IPS-20b (cell line): Measurements from ENCODE around the gene TAF11L4.
"Not testable (repeated sequence)": the region's sequence is repeated elsewhere in the genome, so short reads cannot be mapped to it uniquely, and the experiment has no call there.

ENCODE experiments used
- H3K27ac ChIP-seq: one replicate; pipeline ENCODE4 v1.5.1; 2013; ENCODE audit warnings: low read length
- H3K27me3 ChIP-seq: 2 replicates; pipeline ENCODE4 v1.6.1; 2013; ENCODE audit warnings: mild to moderate bottlenecking, low read length, inconsistent platforms; ENCODE audit not compliant: insufficient read depth
- H3K36me3 ChIP-seq: 2 replicates; pipeline ENCODE4 v1.6.1; 2013; ENCODE audit warnings: low read depth, mild to moderate bottlenecking, inconsistent platforms, low read length, moderate library complexity; ENCODE audit not compliant: insufficient read depth
- H3K4me1 ChIP-seq: 2 replicates; pipeline ENCODE4 v1.6.1; 2013; ENCODE audit warnings: mild to moderate bottlenecking, control low read depth, inconsistent platforms, low read length, moderate library complexity; ENCODE audit not compliant: insufficient read depth
- H3K4me3 ChIP-seq: 2 replicates; pipeline ENCODE4 v1.5.1; 2013; ENCODE audit warnings: mild to moderate bottlenecking, low read length, inconsistent platforms
- H3K9ac ChIP-seq: 2 replicates; pipeline ENCODE4 v1.6.1; 2013; ENCODE audit warnings: low read depth, mild to moderate bottlenecking, inconsistent platforms, low read length, moderate library complexity
- H3K9me3 ChIP-seq: 2 replicates; pipeline ENCODE4 v1.6.1; 2013; ENCODE audit warnings: mild to moderate bottlenecking, low read depth, low read length, inconsistent platforms; ENCODE audit not compliant: insufficient read depth

Gene TAF11L4

GRCh38 chr5:17521501-17521900 lies at the start of gene TAF11L4:
TAF11L4 (plus strand) TSS chr5:17521801.
- not testable (repeated sequence) for H3K27ac ChIP-seq, H3K4me1 ChIP-seq, H3K9me3 ChIP-seq, H3K4me3 ChIP-seq, H3K9ac ChIP-seq, H3K27me3 ChIP-seq, H3K36me3 ChIP-seq

- not testable (repeated sequence) for H3K9me3 ChIP-seq, H3K9ac ChIP-seq, H3K36me3 ChIP-seq, H3K27ac ChIP-seq, H3K27me3 ChIP-seq, H3K4me3 ChIP-seq, H3K4me1 ChIP-seq
Measured at GRCh38 chr5:17475064-17475463, 46.5 kb upstream of the TAF11L4 start.

GRCh38 chr5:17477043-17477442 lies 44.6 kb upstream of the TAF11L4 start:
- no peak overlapping the region for H3K9ac ChIP-seq
- no peaks in the 10 kb centered on the region for H3K36me3 ChIP-seq
- H3K27ac ChIP-seq = no peak overlapping the region
- H3K9me3 ChIP-seq = no peaks in the 10 kb centered on the region
- no peaks in the 10 kb centered on the region for H3K4me1 ChIP-seq
- no peaks in the 10 kb centered on the region for H3K27me3 ChIP-seq
- H3K4me3 ChIP-seq = no peak overlapping the region

- Histone ChIP-seq H3K4me3 (no peak overlapping the region), H3K4me1 (no peaks in the 10 kb centered on the region), H3K27me3 (no peaks in the 10 kb centered on the region), H3K9me3 (no peaks in the 10 kb centered on the region), H3K27ac (no peak overlapping the region), H3K9ac (no peak overlapping the region), H3K36me3 (no peaks in the 10 kb centered on the region)
Measured at GRCh38 chr5:17477573-17478265, 43.9 kb upstream of the TAF11L4 start.

GRCh38 chr5:17481378-17481777 lies 40.2 kb upstream of the TAF11L4 start:
- Histone ChIP-seq H3K9ac (no peak overlapping the region), H3K36me3 (no peaks in the 10 kb centered on the region), H3K4me3 (no peak overlapping the region), H3K4me1 (no peaks in the 10 kb centered on the region), H3K9me3 (no peaks in the 10 kb centered on the region), H3K27ac (no peak overlapping the region), H3K27me3 (no peaks in the 10 kb centered on the region)

GRCh38 chr5:17482790-17483189 lies 38.8 kb upstream of the TAF11L4 start:
- H3K9me3 ChIP-seq = no peaks in the 10 kb centered on the region
- no peaks in the 10 kb centered on the region for H3K27me3 ChIP-seq
- no peaks in the 10 kb centered on the region for H3K4me1 ChIP-seq
- H3K27ac ChIP-seq = no peak overlapping the region
- no peak overlapping the region for H3K9ac ChIP-seq
- H3K4me3 ChIP-seq = no peak overlapping the region
- no peaks in the 10 kb centered on the region for H3K36me3 ChIP-seq

GRCh38 chr5:17486464-17487173 lies 35.0 kb upstream of the TAF11L4 start:
- H3K4me1 ChIP-seq, H3K9me3 ChIP-seq, H3K27me3 ChIP-seq, H3K27ac ChIP-seq, H3K4me3 ChIP-seq, H3K9ac ChIP-seq, H3K36me3 ChIP-seq: not testable (repeated sequence)

- H3K36me3 ChIP-seq = no peaks in the 10 kb centered on the region
- no peak overlapping the region for H3K4me3 ChIP-seq
- H3K27me3 ChIP-seq = no peaks in the 10 kb centered on the region
- no peaks in the 10 kb centered on the region for H3K4me1 ChIP-seq
- H3K9ac ChIP-seq = no peak overlapping the region
- H3K27ac ChIP-seq = no peak overlapping the region
- no peaks in the 10 kb centered on the region for H3K9me3 ChIP-seq
Measured at GRCh38 chr5:17487174-17487512, 34.5 kb upstream of the TAF11L4 start.

- H3K9me3 ChIP-seq, H3K27me3 ChIP-seq, H3K4me3 ChIP-seq, H3K4me1 ChIP-seq, H3K36me3 ChIP-seq, H3K9ac ChIP-seq, H3K27ac ChIP-seq: not testable (repeated sequence)
Measured at GRCh38 chr5:17491257-17491656, 30.3 kb upstream of the TAF11L4 start.

- no peak overlapping the region for H3K4me3 ChIP-seq
- H3K27me3 ChIP-seq = no peaks in the 10 kb centered on the region
- H3K4me1 ChIP-seq = no peaks in the 10 kb centered on the region
Measured at GRCh38 chr5:17492770-17493169, 28.8 kb upstream of the TAF11L4 start.

GRCh38 chr5:17497446-17497845 lies 24.2 kb upstream of the TAF11L4 start:
- Histone ChIP-seq H3K4me1 (no peaks in the 10 kb centered on the region), H3K27me3 (no peaks in the 10 kb centered on the region), H3K9me3 (no peaks in the 10 kb centered on the region), H3K9ac (no peak overlapping the region), H3K36me3 (no peaks in the 10 kb centered on the region), H3K27ac (no peak overlapping the region), H3K4me3 (no peak overlapping the region)

More at GRCh38 chr5:17492770-17493169, 28.8 kb upstream of the TAF11L4 start:
- no peak overlapping the region for H3K9ac ChIP-seq
- H3K27ac ChIP-seq = no peak overlapping the region
- H3K9me3 ChIP-seq = no peaks in the 10 kb centered on the region
- H3K36me3 ChIP-seq = no peaks in the 10 kb centered on the region

- H3K27me3 ChIP-seq, H3K9me3 ChIP-seq, H3K4me1 ChIP-seq, H3K27ac ChIP-seq, H3K9ac ChIP-seq, H3K4me3 ChIP-seq, H3K36me3 ChIP-seq: not testable (repeated sequence)
Measured at GRCh38 chr5:17497931-17498330, 23.7 kb upstream of the TAF11L4 start, which contains the start of gene TAF11L2. TAF11L2 (plus strand) TSS chr5:17498231.
